RWPE2 (cell line): ENCODE results near the gene VSIG4.
"Not testable (repeated sequence)": the region's sequence is repeated elsewhere in the genome, so short reads cannot be mapped to it uniquely, and the experiment has no call there.

Experiments
- ATAC-seq: fragments of 200-7000 bp; cut with Tn5 transposase; 3 replicates; pipeline ENCODE4 v1.9.1; 2021; ENCODE audit warnings: low read depth
- DNase-seq: peaks from one replicate; pipeline ENCODE4 v3.0.0-alpha.2; 2020; ENCODE audit warnings: low spot score
- H3K27ac ChIP-seq: fragments of 450-650 bp; 2 replicates; pipeline ENCODE4 v1.5.1; 2017; ENCODE audit warnings: mild to moderate bottlenecking; ENCODE audit not compliant: poor library complexity, severe bottlenecking
- H3K27me3 ChIP-seq: fragments of 250-450 bp; sonication (Bioruptor Pico); 2 replicates; pipeline ENCODE4 v1.5.1; 2021; ENCODE audit warnings: mild to moderate bottlenecking, moderate library complexity; ENCODE audit not compliant: insufficient read depth, poor library complexity, severe bottlenecking
- H3K36me3 ChIP-seq: fragments of 250-450 bp; sonication (Bioruptor Pico); 2 replicates; pipeline ENCODE4 v1.5.1; 2020; ENCODE audit warnings: low read depth, mild to moderate bottlenecking, moderate library complexity
- H3K4me1 ChIP-seq: fragments of 250-450 bp; sonication (Bioruptor Pico); 2 replicates; pipeline ENCODE4 v1.5.1; 2021; ENCODE audit warnings: mild to moderate bottlenecking, moderate library complexity; ENCODE audit not compliant: insufficient read depth, poor library complexity, severe bottlenecking
- H3K4me3 ChIP-seq: fragments of 250-450 bp; sonication (Bioruptor Pico); 2 replicates; pipeline ENCODE4 v1.5.1; 2021; ENCODE audit warnings: mild to moderate bottlenecking, moderate library complexity; ENCODE audit not compliant: severe bottlenecking
- H3K9me3 ChIP-seq: fragments of 250-450 bp; sonication (Bioruptor Pico); 2 replicates; pipeline ENCODE4 v1.5.1; 2021; ENCODE audit warnings: mild to moderate bottlenecking, moderate library complexity; ENCODE audit not compliant: severe bottlenecking
- CTCF ChIP-seq: fragments of 450-650 bp; IDR thresholded peaks from one replicate; pipeline ENCODE4 v1.5.1; 2017; ENCODE audit warnings: mild to moderate bottlenecking, moderate library complexity; ENCODE audit not compliant: poor library complexity, severe bottlenecking

The VSIG4 gene

GRCh38 chrX:66064261-66064660 is 24.4 kb upstream of the VSIG4 start:
- Histone ChIP-seq H3K9me3 (no peaks in the 10 kb centered on the region), H3K27me3 (no peaks in the 10 kb centered on the region), H3K4me1 (no peaks in the 10 kb centered on the region), H3K27ac (no peak overlapping the region), H3K4me3 (no peak overlapping the region), H3K36me3 (no peaks in the 10 kb centered on the region)
- TF ChIP-seq CTCF: no peak
- DNase-seq (no peak), ATAC-seq (no peak)

GRCh38 chrX:66057019-66057418 is 17.1 kb upstream of the VSIG4 start:
- not testable (repeated sequence) for DNase-seq, ATAC-seq

GRCh38 chrX:66054978-66055377 is 15.1 kb upstream of the VSIG4 start:
- H3K9me3 ChIP-seq: no peaks in the 10 kb centered on the region
- H3K36me3 ChIP-seq: no peaks in the 10 kb centered on the region
- H3K27ac ChIP-seq: no peak overlapping the region
- H3K4me3 ChIP-seq: no peak overlapping the region
- no peak for ATAC-seq
- no peaks in the 10 kb centered on the region for H3K4me1 ChIP-seq
- DNase-seq: no peak
- no peak for TF ChIP-seq CTCF
- no peaks in the 10 kb centered on the region for H3K27me3 ChIP-seq

More at GRCh38 chrX:66057019-66057418, 17.1 kb upstream of the VSIG4 start:
- H3K4me3 ChIP-seq, H3K27me3 ChIP-seq, H3K9me3 ChIP-seq, H3K27ac ChIP-seq, H3K36me3 ChIP-seq, H3K4me1 ChIP-seq: not testable (repeated sequence)

- no peaks in the 10 kb centered on the region for H3K27me3 ChIP-seq
- DNase-seq: no peak
- no peaks in the 10 kb centered on the region for H3K9me3 ChIP-seq
- H3K36me3 ChIP-seq: no peaks in the 10 kb centered on the region
- ATAC-seq: no peak
- no peaks in the 10 kb centered on the region for H3K4me1 ChIP-seq
- no peak overlapping the region for H3K4me3 ChIP-seq
- H3K27ac ChIP-seq: no peak overlapping the region
- no peak for TF ChIP-seq CTCF
These were observed 13.5 kb upstream of the VSIG4 start for GRCh38 chrX:66053414-66053813.

- TF ChIP-seq CTCF: no peak
- no peak for DNase-seq
- H3K4me3 ChIP-seq: no peak overlapping the region
- no peaks in the 10 kb centered on the region for H3K27me3 ChIP-seq
- no peaks in the 10 kb centered on the region for H3K4me1 ChIP-seq
- ATAC-seq: no peak
- H3K9me3 ChIP-seq: no peaks in the 10 kb centered on the region
- no peak overlapping the region for H3K27ac ChIP-seq
- no peaks in the 10 kb centered on the region for H3K36me3 ChIP-seq
These were observed 12.1 kb upstream of the VSIG4 start for GRCh38 chrX:66051980-66052379.
